Neural crest cell (in vitro differentiated cells): Measurements from ENCODE around the gene AGAP4. TPM values are rescaled to one million over a fixed set of nuclear protein-coding genes. Genes with fewer than 3 reads are reported as not detected.
"Not testable (repeated sequence)": the region's sequence is repeated elsewhere in the genome, so short reads cannot be mapped to it uniquely, and the experiment has no call there.

Experiments used
- DNase-seq: peaks from one replicate; pipeline ENCODE4 v3.0.0; 2021; ENCODE audit warnings: low read depth, mixed read lengths, low spot score
- H3K27ac Mint-ChIP-seq: one replicate; pipeline ENCODE4 v1.8.0; 2021; ENCODE audit warnings: mild to moderate bottlenecking, mixed read lengths; ENCODE audit not compliant: unreplicated experiment
- H3K27me3 Mint-ChIP-seq: 2 replicates; pipeline ENCODE4 v1.8.0; 2021; ENCODE audit warnings: low read depth, mild to moderate bottlenecking, mixed read lengths
- H3K36me3 Mint-ChIP-seq: 2 replicates; pipeline ENCODE4 v1.8.0; 2021; ENCODE audit warnings: low read depth, mild to moderate bottlenecking, mixed read lengths
- H3K4me1 Mint-ChIP-seq: 2 replicates; pipeline ENCODE4 v1.8.0; 2021; ENCODE audit warnings: mixed read lengths
- H3K4me3 Mint-ChIP-seq: one replicate; pipeline ENCODE4 v1.8.0; 2021; ENCODE audit warnings: mild to moderate bottlenecking, mixed read lengths
- H3K9me3 Mint-ChIP-seq: 2 replicates; pipeline ENCODE4 v1.8.0; 2021; ENCODE audit warnings: mixed read lengths
- total RNA-seq: library from RNA; stranded (reverse); gene quantifications from 2 replicates; pipeline ENCODE4 v1.2.1, GENCODE V29; 2021
- TF ChIP-seq, protein P1 (sequence below): fragments of 200-600 bp; sonication (generic); conservative IDR thresholded peaks from 2 replicates; pipeline ENCODE4 v1.5.0; 2021; ENCODE audit warnings: antibody characterized with exemption, mild to moderate bottlenecking

AGAP4 gene
- total RNA-seq, 1 donor from 2014 or later = 20.7 TPM

DNA sequence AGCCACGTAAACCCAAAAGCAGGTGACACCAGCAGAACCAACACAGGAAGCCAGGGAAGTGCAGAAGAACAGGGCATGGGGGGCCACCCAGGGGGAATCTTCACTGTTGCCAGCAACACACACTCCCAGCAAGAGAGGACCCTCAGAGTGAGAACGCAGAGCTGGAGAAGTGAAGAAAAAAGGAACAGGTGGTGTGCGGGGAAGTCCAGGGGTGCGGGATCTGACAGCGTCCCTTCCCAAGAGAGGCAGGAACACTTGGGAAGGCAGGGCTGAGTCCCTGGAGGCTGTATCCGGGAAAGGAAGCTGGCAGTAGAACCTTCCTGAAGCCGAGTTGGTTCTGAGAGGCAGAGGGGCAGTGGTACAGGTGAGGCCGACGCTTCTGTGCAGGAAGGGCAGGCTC lies 27.7 kb downstream of the AGAP4 start:
- Mint-ChIP-seq H3K4me3 (no peak overlapping the region), H3K9me3 (peaks cover 5% of the 10 kb centered on the region), H3K27me3 (no peaks in the 10 kb centered on the region), H3K27ac (no peak overlapping the region), H3K36me3 (no peaks in the 10 kb centered on the region), H3K4me1 (no peaks in the 10 kb centered on the region)
- no peak for DNase-seq
- TF ChIP-seq, protein P1, sequence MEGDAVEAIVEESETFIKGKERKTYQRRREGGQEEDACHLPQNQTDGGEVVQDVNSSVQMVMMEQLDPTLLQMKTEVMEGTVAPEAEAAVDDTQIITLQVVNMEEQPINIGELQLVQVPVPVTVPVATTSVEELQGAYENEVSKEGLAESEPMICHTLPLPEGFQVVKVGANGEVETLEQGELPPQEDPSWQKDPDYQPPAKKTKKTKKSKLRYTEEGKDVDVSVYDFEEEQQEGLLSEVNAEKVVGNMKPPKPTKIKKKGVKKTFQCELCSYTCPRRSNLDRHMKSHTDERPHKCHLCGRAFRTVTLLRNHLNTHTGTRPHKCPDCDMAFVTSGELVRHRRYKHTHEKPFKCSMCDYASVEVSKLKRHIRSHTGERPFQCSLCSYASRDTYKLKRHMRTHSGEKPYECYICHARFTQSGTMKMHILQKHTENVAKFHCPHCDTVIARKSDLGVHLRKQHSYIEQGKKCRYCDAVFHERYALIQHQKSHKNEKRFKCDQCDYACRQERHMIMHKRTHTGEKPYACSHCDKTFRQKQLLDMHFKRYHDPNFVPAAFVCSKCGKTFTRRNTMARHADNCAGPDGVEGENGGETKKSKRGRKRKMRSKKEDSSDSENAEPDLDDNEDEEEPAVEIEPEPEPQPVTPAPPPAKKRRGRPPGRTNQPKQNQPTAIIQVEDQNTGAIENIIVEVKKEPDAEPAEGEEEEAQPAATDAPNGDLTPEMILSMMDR = no peak

DNA sequence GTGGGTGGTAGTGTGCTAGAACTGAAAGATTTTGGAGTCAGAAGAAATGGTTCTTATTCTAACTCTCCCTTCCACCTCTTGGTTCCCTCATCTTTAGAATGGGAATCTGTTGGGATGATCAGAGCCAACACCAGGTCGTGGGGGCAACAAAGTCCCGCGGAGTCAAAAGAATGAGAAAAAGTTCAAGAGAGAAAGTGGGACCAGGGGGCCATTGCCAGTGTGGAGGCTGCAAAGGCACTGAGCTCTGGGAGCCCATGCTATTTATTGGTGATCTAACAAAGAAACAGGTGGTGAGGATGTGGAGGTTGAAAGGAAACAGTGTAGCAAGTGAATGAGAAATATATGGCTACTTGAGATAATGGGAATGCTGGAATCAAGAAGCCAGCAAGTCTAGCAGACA lies 29.4 kb downstream of the AGAP4 start:
- TF ChIP-seq, protein P1 = no peak
- Mint-ChIP-seq H3K9me3 (peaks cover 5% of the 10 kb centered on the region), H3K4me1 (no peaks in the 10 kb centered on the region), H3K27me3 (no peaks in the 10 kb centered on the region), H3K36me3 (no peaks in the 10 kb centered on the region), H3K4me3 (no peak overlapping the region), H3K27ac (no peak overlapping the region)
- no peak for DNase-seq

DNA sequence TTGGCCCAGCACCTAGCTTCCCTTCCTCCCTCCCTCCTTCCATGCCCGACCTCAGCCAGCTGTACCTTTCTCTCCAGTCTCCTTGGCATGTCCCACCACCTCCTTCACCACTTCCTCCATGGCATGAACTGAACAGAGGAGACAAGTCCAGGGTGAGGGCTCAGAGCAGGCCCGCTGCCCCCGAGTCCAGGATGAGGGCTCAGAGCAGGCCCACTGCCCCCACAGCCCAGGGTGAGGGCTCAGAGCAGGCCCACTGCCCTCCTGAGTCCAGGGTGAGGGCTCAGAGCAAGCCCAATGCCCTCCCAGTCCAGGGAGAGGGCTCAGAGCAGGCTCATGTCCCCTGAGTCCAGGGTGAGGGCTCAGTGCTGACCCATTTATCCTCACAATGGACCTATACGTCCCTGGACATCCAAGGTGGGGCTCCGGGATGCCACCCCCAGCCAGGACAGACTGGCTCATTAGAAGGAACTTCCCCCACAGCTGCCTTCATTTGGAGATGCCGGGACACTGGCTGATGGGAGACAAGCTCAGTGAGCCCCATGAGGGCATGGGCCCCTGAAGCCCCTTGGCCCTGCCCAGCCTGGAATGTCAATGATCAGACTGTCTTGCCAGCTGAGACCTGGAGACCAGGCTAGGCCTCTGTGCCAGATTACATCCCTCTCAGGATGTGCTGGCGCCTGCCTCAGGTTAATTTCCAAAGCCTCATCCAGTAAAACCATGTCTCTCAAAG lies 30.0 kb downstream of the AGAP4 start:
- Mint-ChIP-seq H3K36me3 (no peaks in the 10 kb centered on the region), H3K27me3 (no peaks in the 10 kb centered on the region), H3K9me3 (peaks cover 5% of the 10 kb centered on the region), H3K4me3 (no peak overlapping the region), H3K4me1 (no peaks in the 10 kb centered on the region), H3K27ac (peak overlapping the region; percentile 35)
- TF ChIP-seq, protein P1 = no peak
- no peak for DNase-seq

DNA sequence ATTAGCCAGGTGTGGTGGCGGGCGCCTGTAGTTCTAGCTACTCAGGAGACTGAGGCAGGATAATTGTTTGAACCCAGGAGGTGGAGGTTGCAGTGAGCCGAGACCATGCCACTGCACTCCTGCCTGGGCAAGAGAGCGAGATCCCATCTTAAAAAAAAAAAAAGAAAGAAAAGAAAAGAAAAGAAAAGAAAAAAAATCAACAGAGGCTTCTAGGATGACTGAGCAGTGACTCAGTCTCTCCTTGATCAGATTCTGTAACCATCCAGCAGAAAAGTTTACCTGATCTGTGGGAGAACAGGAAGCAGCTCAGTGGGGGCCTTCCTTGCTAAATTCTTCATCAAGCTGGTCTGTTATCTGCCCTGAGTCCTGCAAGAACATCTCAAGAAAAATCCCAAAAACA lies 33.2 kb downstream of the AGAP4 start:
- H3K27me3 Mint-ChIP-seq, H3K27ac Mint-ChIP-seq, H3K9me3 Mint-ChIP-seq, H3K36me3 Mint-ChIP-seq, DNase-seq, H3K4me3 Mint-ChIP-seq: not testable (repeated sequence)
- peaks cover 10% of the 10 kb centered on the region for H3K4me1 Mint-ChIP-seq

DNA sequence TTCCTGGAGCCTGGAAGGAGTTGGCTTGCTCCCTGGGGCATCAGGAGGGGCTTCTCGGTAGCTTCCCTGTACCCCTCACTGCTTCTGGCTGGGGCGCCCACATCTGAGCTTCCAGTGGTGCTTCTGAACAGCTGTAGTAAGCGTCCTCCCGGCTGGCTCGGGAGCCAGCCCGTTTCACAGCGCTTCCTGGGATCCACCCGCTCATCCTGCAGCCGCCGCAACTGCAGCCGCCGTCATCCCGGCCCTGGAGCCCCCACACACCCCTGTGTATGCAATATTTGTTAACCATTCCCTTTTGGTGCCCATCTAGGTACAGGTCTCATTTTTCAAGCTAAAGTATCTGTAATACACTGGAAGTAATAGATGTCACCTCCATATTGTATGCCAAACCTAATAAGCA lies 34.3 kb downstream of the AGAP4 start:
- not testable (repeated sequence) for H3K36me3 Mint-ChIP-seq, H3K27me3 Mint-ChIP-seq, H3K4me3 Mint-ChIP-seq, H3K27ac Mint-ChIP-seq, H3K9me3 Mint-ChIP-seq, DNase-seq
- peaks cover 17% of the 10 kb centered on the region for H3K4me1 Mint-ChIP-seq

DNA sequence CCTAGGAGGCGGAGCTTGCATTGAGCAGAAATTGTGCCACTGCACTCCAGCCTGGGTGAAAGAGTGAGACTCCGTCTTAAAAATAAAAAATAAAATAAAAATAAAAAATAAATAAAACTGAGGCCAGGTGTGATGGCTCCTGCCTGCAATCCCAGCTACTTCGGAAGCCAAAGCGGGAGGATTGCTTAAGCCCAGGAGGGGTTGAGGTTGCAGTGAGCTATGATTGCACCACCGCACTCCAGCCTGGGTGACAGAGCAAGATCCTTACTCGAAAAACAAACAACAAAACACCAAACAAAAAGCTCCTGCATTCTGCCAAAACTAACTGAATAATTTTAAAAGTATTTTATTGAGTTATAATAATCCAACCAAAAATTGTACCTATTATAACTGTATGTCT lies 36.2 kb downstream of the AGAP4 start:
- no peak overlapping the region for H3K27ac Mint-ChIP-seq
- TF ChIP-seq, protein P1 = no peak
- H3K4me3 Mint-ChIP-seq = no peak overlapping the region
- DNase-seq = no peak
- H3K36me3 Mint-ChIP-seq = no peaks in the 10 kb centered on the region
- H3K9me3 Mint-ChIP-seq = no peaks in the 10 kb centered on the region
- H3K27me3 Mint-ChIP-seq = no peaks in the 10 kb centered on the region
- peaks cover 17% of the 10 kb centered on the region for H3K4me1 Mint-ChIP-seq
